CD4-positive, alpha-beta T cell treated with Interleukin-1 beta for 1 hour (primary cell): ENCODE measurements around the gene ANXA8.
"Not testable (repeated sequence)": the region's sequence is repeated elsewhere in the genome, so short reads cannot be mapped to it uniquely, and the experiment has no call there.

Source experiments
- DNase-seq, 2 donors: peaks; one replicate each; pipeline ENCODE4 v3.0.0-alpha.2; 2020 to 2022

Gene ANXA8, protein sequence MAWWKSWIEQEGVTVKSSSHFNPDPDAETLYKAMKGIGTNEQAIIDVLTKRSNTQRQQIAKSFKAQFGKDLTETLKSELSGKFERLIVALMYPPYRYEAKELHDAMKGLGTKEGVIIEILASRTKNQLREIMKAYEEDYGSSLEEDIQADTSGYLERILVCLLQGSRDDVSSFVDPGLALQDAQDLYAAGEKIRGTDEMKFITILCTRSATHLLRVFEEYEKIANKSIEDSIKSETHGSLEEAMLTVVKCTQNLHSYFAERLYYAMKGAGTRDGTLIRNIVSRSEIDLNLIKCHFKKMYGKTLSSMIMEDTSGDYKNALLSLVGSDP

GRCh38 chr10:47483923-47484322, at the start of gene ANXA8:
ANXA8 (minus strand) TSS chr10:47484115; CDS start chr10:47483933, 182 bp downstream.
- DNase-seq, result not testable (repeated sequence)

GRCh38 chr10:47523475-47523874, 39.6 kb upstream of the ANXA8 start, which contains the start of gene AGAP9:
AGAP9 (minus strand) TSS chr10:47523638; CDS start chr10:47523526, 112 bp downstream.
- not testable (repeated sequence) for DNase-seq

GRCh38 chr10:47502313-47502712, 18.4 kb upstream of the ANXA8 start:
- DNase-seq, result not testable (repeated sequence)

GRCh38 chr10:47494226-47494625, 10.3 kb upstream of the ANXA8 start:
- DNase-seq, result not testable (repeated sequence)

DNA sequence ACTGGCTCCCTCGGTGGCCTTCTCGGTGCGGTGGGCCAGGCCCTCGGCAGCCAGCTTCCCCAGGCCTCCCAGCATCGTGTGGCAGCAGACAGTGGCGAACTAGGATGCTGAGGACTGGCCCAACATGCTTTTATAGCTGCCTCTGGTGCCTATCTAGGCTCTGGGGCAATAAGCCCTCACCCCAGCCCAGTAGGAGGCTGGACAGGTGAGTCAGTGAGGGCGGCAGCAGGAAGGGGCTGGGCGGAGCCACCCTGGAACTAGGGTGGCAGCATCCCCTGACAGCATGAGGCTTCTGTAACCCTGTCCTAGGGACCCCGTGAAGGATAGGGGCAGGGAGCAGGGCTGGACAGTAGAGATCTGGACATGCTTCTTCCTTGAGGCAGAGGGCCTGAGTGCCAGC, 7.7 kb upstream of the ANXA8 start, which contains the start of gene FAM25G:
FAM25G (minus strand) TSS at position 101 of the 400 bp plus-strand sequence; CDS start at position 75, 26 bp downstream.
- DNase-seq, result not testable (repeated sequence)

GRCh38 chr10:47489630-47490029, 5.7 kb upstream of the ANXA8 start:
- DNase-seq, result not testable (repeated sequence)

DNA sequence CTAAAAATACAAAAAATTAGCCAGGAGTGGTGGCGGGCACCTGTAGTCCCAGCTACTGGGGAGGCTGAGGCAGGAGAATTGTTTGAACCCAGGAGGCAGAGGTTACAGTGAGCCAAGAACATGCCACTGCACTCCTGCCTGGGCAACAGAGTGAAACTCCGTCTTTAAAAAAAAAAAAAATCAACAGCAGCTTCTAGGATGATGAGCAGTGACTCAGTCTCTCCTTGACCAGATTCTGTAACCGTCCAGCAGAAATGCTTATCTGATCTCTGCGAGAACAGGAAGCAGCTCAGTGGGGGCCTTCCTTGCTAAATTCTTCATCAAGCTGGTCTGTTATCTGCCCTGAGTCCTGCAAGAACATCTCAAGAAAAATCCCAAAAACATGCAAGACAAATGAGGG, 2.0 kb upstream of the ANXA8 start:
- not testable (repeated sequence) for DNase-seq

DNA sequence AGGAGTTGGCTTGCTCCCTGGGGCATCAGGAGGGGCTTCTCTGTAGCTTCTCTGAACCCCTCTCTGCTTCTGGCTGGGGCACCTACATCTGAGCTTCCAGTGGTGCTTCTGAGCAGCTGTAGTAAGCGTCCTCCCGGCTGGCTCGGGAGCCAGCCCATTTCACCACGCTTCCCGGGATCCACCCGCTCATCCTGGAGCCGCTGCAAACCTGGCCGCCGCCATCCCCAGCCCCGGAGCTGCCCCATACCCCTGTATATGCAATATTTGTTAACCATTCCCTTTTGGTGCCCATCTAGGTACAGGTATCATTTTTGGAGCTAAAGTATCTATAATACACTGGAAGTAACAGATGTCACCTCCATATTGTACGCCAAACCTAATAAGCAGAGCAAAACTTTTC, 871 bp upstream of the ANXA8 start:
- DNase-seq, result not testable (repeated sequence)

GRCh38 chr10:47482367-47482766, 1.5 kb downstream of the ANXA8 start:
- DNase-seq, result not testable (repeated sequence)

- DNase-seq, result not testable (repeated sequence)
Observed at GRCh38 chr10:47481768-47482181, 2.1 kb downstream of the ANXA8 start.

DNA sequence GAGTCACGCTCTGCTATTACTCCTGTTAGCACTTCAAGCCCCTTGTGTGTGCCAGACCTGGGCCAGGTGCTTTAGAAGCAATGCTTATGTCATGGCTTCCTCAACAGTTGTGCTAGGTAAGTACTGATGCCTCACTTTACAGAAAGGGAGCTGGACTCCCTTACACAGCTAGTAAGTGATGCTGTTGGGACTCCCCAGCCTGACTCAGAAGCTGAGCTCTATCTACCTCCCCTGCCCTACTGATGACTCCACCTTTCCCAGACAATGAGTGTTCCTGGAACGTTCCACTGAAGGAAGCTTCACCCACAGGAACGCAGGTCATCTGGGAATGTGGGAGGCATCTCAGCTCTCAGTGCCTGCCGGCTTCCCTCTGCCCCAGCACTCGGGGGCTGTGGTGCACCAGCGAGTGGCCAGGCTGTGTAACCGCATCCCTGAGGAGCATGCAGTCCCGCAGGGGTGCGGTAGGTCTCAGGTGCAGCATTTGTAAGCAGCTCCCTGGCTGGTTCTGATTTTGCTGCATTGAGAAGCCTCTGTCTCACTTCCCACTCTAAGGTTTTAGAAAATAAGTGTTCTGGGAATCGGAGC, 2.6 kb downstream of the ANXA8 start:
- not testable (repeated sequence) for DNase-seq

DNA sequence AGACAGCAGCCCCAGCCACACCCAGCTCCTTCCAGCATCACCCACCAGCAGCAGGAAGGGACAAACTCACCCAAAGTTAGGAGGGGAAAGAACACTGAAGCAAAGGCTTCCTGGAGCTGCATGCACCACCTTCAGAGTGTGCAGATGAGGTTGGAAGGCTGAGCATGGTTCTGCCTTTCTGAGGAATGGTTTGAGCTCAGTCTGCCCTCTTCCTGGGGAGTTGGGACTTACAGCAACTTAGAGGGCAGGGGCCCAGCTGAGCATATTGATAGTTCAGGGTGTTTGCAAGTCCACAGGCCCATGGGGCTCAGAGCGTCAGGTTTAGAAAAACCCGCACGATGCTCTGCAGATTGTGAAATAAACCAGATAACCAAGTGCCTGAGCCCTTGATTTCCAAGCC, 3.8 kb downstream of the ANXA8 start:
- DNase-seq, result not testable (repeated sequence)

DNA sequence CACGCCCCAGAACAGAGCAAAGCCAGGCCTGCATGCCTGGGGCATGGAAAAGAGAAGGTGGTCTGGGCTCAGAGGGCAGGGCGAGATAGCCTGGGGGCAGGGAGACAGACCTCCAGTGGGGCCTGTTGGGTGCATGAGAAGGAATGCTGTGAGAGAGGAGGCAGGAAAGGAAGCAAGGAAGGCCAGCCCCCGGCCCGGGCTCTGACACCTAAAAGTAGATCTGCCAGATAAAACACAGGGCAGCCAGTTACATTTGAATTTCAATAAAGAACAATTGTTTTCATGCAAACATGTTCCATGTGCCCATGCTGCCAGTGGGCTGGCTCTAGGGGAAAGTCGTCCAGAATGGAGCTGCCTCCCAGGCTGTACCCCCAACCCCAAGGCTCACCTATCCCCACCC, 5.8 kb downstream of the ANXA8 start:
- not testable (repeated sequence) for DNase-seq

- DNase-seq, result not testable (repeated sequence)
Observed at GRCh38 chr10:47477078-47477477, 6.8 kb downstream of the ANXA8 start.

- not testable (repeated sequence) for DNase-seq
Observed at GRCh38 chr10:47475101-47475500, 8.8 kb downstream of the ANXA8 start.

DNA sequence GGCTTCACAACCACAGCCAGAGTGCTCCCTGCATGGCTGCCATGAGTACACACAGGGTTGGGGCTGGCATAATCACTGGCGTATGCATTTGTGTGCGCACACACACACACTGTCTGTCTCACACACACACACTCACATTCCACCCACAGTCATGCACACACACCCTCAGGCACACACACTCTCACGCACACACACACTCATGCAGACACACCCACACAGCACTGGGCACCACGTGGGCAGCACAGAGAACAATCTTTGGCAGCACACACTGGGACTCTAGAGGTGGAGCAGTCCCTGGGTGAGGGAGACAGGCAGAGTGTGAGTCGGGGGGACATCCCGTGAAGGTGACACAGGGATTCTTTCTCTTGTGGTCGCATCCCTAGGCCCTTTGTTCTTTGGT, 10.4 kb downstream of the ANXA8 start:
- DNase-seq, result not testable (repeated sequence)

GRCh38 chr10:47472647-47473046, 11.3 kb downstream of the ANXA8 start:
- not testable (repeated sequence) for DNase-seq

DNA sequence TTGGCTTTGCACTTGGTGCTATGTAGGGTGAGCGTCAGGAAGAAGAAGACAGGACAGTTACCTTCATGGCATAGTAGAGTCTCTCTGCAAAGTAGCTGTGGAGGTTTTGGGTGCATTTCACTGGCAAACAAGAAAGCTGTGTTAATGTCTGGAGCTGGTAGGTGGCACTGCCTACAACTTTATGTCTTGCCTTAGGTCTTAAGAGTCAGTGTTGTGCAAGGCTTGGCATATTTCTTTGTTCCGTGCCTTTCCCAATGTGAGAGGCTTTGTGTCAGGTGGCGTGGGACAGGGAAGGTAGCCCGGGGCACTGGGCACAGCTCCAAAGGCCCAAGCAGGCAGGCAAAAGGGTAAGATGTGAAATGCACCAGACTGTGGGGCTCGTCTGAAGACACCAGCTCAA, 11.8 kb downstream of the ANXA8 start:
- not testable (repeated sequence) for DNase-seq

DNA sequence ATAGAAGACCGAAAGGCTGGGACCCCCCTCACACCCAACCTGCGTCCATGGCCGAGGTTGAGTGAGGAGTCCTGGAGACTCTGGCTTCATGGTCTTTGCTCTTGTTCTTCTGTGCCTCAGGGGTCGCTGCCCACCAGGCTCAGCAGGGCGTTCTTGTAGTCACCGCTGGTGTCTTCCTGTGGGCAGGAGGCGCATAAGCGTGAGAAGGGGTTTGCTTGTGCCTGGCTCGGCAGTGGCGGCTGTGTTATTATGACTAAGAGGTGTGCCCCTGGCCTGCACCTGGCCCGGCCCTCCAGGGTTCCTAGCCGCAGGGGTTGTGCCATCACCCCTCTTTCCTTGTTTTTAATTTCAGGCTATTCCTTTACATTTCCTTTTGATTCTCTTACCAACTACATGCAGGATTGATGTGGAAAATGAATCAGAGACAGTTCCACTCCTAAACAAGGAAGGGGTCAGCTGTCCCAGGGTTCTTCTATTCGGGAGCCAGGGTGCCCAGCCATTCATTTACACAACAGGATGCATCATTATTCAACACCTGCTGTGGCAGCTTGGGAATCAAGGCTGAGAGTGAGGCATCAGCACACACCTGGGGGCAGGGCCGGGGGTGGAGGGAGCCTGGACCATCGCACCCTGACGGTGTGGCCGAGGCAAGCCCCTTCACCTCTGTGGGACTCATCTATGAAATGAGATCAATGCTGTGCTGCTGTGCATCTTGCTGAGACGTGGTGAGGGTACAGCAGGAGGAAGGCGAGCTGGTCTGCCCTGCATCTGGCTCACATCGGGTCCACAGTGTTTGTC, 15.0 kb downstream of the ANXA8 start:
- not testable (repeated sequence) for DNase-seq

DNA sequence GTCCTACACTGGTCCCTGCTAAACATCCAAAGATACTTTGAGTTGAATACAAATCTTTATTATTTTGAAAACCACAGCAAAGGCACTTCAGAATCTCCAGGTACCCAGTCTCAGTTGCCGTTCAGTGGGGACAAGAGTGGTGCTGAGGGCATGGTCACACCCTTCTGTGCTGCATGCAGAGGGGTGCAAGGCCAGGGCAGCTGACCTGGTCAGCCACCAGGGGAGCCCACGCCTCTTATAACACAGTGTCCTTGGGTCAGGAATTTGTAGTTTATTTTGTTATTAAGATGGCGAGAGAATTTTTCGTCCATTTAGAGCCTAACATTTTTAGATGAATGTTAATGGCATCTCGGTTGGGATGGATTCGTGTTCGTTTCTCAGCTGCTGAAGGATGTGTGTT, 16.0 kb downstream of the ANXA8 start:
- not testable (repeated sequence) for DNase-seq

DNA sequence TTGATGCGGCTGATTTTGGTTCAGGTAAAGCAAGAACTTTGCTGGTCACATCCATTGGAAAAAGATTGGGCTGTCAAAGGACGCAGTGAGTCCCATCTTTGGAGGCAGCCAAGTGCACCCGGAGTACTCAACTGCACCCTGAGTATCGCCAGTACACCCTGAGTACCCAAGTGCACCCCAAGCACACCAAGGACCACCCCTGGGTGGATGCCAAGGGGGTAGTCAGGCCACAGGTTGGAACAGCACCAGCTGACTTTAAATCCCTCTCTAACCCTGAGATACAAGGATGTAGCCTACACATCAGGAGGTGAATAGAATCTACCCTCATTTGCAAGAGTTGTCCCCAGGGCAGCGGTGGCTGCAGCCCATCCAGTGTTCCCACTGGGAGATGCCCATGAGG, 16.5 kb downstream of the ANXA8 start:
- DNase-seq, result not testable (repeated sequence)

DNA sequence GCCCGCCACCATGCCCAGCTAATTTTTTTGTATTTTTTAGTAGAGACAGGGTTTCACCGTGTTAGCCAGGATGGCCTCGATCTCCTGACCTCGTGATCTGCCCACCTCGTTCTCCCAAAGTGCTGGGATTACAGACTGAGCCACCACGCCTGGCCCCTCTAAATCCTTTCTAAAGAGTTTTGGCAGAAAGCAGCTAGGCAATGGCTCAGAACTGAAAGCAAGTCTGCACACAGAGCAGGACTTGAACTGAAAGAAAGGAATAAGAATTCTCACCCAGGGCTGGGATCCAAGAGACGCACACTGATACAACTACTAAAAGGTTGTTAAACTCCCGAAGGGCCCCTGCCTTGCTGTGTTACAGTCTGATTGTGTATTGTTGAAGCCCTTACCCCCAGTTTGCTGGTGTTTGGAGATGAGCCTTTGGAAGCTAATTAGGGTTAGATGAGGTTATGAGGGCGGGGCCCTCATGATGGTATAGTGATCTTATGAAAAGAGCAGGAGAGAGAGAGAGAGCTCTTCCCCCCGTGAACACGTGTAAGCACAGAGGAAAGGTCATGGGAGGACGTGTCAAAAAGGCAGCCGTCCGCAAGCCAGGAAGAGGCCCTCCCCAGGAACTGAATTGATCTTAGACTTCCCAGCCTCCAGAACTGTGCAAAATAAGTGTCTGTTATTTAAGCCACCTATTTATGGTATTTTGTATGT, 18.5 kb downstream of the ANXA8 start:
- DNase-seq, result not testable (repeated sequence)
